ENCODE measurements around the gene DAB1.
"Not testable (repeated sequence)": the region's sequence is repeated elsewhere in the genome, so short reads cannot be mapped to it uniquely, and the experiment has no call there.

Gene DAB1

DNA sequence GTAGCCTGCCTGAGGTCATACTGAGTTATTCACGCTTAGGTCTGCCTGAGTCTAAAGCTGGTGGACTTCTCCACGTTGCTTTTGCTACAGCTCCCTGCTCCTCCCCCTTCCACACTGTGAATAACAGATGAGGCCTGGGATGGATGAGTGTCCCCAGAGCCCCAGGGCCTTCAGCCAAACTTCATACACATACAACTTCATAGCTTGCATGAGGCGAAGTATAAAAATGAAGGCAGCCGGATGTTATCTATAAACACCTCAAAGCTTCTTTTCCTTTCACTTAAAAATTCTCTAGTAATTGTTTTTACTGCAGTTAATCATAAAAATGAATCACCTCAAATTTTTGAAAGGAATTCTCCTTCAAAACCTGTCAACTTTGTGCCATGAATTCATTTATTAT lies 70.2 kb downstream of the DAB1 start:
- DNase-seq: no peak

DNA sequence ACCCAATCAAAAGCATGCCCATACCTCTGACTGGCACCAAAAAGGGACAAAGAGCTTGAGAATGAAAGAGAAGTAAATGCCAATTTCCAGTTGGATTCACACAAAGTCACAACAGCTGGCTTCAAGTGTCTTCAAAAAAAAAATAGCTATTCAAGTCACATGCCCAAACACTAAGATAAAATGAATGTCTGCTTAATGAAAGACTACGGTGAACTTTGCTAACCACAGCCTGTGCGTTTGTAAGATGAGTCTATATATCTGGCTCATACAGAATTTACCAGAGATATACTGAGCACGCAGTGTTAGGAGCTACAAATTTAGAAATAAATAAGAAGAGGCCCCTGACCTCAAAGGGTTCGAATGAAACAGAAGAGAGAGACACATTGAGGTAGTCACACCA lies 73.2 kb downstream of the DAB1 start:
- no peak for DNase-seq

DNA sequence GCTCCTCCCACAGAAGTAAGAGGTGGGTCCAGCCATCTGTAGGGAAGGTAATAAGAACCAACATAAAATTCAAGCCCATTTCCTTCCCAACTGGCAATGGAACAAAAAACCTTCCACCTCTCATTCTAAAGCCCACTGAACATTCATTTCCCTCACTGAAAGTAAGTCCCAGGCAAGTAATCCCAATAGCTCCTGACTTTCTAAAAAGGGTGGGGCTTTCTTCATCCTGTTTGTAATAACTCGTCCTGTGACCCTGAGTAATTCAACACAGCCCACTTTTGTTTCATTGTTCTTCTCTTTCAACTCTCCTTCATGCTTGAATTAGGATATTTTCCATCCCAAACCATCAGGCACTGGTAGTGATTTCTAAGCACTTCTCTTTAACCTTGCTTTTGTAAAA lies 74.9 kb downstream of the DAB1 start:
- DNase-seq: no peak

DNA sequence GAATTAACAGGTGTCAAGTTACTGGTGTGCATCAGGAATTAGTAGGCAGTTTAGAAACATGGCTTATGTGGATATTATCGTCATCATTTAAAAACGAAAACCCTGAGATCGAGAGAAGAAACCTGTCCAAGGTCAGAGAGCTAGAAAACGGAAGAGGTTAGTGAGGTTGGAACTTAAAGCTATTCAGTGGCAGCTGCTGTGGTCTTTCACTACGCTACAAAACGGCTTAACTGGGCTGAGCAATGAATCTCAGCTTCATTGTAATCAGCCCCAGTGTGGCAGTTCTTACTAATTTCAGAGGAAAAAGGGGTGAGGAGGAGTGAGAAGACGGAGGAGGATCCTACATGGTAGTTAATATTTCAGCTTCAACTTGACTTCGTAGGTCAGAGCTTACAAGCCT lies 77.9 kb downstream of the DAB1 start:
- DNase-seq: no peak

DNA sequence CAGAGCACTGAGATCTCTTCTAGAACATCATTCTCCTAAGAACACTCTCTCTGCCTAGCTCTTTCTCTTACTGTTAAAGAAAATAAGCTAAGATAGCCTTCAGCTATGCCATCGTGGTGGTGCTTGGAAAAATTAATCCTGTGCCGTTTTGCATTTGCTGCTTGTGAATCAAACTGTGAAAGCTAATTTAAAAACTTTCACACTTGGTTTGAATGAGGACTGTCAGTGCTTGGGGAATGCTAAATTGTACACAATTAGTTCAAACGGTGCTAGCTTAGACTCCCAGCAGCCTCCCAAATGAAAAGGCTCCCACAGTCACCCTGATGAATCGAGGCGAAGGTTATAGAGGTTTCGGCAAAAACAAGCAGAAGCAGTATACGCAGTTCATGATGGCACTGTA lies 79.6 kb downstream of the DAB1 start:
- DNase-seq: no peak

DNA sequence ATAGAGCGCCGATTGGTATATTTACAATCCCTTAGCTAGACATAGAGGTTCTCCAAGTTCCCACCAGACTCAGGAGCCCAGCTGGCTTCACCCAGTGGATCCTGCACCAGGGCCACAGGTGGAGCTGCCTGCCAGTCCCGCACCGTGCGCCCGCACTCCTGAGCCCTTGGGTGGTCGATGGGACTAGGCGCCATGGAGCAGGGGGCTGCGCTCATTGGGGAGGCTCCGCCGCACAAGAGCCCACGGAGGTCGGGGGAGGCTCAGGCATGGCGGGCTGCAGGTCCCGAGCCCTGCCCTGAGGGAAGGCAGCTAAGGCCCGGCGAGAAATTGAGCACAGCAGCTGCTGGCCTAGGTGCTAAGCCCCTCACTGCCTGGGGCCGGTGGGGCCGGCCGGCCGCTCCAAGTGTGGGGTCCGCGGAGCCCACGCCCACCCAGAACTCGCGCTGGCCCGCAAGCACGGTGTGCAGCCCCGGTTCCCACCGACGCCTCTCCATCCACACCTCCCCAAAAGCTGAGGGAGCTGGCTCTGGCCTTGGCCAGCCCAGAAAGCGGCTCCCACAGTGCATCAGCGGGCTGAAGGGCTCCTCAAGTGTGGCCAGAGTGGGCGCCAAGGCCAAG lies 80.5 kb downstream of the DAB1 start:
- not testable (repeated sequence) for DNase-seq

DNA sequence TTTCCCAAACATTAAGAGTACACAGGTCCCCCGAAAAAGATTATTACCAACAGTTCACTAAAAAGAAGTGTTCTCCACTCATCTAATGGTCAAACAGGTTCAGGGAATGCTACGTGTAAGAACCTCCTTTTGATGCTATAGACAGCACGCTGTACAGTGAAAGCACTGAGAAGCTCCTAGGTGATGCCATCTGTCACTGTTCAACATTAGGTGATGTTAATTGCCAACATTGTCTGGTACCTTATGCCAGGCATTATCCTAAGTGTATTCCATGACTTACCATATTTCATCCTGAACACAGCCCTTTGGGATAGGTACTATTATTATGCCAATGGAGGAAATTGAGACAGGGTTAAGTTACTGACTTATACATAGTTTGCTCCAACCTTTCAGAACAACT lies 82.1 kb downstream of the DAB1 start:
- DNase-seq: no peak

DNA sequence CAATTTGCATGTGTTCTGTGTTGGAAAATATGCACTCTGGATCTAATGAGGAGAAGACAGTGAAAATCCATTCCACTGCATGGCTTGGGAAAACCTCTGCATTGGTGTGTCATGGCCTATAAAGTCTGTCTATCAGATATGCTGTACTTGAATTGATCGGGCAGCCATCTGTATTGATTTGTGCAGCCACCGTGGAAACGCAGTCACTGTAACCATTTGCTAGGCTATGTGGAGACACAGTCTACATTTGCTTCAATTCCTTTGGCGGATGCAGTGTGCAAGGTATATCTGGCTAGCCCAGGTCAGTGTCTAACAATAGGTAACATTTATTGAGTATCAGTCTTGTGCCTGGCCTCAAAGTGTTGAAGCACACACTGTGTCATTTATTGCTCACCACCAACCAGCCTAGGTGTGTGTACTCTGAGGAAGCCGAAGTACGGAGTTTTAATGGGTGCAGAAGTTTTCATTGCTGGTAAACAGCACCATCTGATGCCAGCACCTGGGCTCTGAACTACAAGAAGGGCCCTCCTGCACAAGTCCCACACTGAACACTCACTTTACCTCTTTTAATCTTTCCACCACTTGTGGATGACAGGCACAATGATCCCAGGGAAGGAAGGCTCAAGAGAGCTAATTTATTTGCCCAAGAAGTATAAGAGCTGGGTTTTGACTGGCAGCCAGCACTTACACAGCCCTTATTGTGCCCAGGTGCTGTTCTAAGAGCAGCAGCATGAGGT lies 83.4 kb downstream of the DAB1 start:
- no peak for DNase-seq

DNA sequence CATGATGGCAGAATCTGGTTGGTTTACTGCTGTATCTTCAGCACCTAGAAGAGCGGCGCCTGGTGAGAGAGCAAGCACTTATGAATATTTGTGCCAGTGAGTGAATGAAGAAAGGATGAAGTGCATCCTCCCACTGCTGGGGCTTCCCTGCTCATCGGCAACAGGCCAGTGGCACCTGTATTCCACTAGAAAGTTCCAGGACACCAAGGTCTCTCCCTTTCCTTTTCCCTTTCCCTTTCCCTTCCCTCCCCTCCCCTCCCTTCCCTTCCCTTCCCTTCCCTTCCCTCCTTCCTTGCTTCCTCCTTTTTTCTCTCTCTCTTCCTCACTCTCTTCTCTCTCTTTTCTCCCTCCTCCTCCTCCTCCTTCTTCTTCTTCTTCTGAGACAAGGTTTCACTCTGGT lies 86.2 kb downstream of the DAB1 start:
- DNase-seq: no peak

DNA sequence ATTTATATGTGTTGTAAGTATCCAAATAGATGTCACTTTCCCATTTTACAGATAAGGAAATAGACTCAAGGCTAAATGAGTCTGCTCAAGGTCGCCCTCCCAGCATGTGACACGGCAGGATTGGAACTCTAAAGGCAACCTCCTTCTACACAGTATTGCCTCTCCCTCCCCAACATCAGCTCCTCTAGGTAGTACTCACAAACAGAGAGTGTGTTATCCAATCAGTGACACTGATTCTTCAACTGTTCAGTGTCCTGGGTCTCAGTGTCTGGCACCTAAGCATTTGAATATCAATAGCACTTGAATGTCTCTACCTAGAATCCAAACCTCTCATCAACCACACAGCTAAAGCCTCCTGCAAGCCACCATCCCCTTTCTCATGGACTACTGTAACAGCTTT lies 87.1 kb downstream of the DAB1 start:
- DNase-seq: no peak

DNA sequence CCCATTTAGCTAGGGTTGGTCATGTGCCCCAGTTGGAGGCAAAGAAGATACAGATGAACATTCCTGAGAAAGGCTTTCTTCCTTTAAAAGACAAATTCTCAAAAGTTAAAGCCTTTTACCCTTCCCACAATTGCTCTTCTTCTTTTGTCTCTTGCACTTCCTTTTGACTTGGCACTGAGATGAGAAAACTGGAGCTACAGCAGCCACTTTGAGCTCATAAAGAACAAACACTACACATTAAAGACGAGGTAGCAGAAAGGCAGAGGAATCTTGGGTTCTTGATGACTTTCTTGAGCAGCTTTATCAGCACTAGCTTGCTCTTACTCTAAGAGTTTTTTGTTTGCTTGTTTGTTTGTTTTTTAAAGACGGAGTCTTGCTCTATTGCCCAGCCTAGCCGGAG lies 92.2 kb downstream of the DAB1 start:
- no peak for DNase-seq

DNA sequence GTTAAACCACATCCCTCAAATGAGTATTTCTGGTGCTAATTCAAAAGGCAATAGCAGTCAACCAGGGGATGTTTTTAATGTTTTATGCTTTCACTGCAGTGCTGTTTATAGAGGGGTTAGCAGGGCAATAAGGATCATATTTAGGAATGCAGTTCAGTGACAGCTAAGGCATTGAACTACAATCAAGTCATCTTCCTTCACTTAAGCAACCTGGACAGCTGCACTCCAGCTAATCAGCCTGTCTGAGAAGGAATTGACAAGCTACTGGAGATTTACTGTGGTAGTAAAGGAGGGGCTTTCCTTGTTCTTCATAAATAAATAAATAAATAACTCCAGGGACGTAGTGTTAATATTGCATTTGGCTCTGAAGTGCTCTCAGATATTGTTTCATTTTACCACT lies 93.9 kb downstream of the DAB1 start:
- no peak for DNase-seq

DNA sequence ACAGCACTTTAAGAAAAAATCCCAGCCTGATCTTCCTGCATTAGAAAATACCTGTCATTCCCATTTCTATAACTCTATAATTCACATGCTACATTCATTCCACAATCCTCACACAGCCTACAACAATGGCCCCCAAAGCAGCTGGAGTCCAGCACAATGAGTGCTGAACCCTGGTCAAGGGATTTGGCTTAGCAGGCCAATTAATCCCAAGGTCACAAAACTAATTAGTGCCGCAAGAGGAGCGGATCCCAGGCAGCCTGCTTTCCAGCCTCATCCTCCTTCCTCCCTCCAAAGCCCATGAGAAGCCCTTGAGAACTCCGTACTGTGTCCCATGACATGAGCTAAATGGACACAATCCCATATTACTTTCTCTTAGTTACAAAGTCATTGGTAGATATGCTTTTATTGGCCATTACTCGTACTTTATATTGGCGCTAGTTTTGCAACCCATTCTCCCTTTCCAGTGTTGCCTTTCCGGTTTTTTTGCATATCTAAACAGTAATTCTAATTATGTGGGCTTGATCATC lies 94.8 kb downstream of the DAB1 start:
- no peak for DNase-seq

DNA sequence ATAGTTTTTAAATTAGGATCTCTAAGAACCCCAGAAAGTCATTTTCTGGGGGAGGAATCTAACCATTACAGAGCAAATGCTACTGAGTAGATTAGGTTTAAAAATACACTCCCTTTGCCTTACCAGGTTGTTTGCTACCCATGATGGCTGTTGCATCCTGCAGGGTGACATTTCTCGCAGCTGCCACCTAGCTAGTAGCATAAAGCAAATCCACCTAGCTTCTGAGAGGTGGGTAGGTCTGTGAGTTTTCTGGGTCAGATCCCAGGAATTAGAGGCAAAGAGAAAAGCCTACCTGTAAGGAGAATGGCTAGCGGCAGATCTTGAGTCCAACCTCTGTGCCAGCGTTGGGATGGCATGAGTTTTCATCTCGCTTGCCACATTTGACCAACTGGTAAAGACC lies 95.9 kb downstream of the DAB1 start:
- DNase-seq: no peak

DNA sequence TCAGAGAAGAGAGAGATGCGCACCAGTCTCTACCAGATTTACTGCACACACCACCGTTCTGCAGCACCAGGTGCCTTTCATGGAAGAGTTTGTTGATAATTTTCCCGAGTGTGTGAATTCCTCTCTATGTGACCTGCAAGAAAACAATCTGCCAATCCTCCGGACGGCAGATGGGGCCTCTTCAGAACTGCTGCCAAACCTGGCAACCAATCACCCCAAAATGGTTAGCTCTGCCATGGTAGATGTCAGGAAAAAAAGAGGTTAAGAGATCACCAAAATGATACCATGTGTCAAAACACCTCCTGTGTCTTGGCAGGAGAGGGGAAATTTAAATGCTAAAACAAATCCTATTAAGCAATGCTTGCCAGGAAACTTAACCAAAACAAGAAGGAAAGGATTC lies 96.5 kb downstream of the DAB1 start:
- no peak for DNase-seq

DNA sequence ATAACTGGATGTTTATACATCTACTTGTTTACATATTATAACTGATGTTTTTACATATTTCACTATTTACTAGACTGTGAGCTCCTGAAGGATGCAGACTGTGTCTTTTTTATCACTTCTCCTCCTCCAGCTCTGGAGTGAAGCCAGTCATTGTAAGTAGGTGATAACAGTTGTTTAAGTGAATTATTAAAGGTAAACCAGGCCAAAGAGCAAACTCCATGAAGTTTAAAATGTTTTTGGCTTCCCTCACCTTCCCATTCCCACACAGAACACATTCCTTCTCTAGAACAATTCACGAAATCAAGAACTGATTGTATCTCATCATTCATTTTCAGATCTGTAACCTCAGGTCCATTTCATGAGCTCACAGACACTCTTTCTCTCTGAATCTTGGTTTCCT lies 98.3 kb downstream of the DAB1 start:
- no peak for DNase-seq

DNA sequence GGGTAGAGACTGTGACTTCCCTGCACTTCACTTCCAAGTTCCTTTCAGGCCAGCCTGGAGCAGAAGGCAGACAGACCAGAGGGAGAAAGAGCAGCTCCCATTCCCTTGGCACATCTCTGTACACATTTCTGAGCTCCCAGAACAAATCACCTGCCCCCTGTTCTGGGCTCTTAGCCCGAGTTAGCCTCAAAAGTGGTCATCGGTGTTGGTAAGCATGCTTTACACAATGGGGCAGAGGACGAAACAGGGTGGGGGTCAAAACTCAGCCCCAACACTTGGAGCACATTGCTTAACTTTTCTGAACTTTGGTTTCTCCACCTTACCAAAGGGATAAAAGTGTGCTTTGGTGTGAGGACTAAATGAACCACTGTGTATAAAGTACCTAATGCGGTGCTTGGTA lies 98.7 kb downstream of the DAB1 start:
- DNase-seq: no peak

DNA sequence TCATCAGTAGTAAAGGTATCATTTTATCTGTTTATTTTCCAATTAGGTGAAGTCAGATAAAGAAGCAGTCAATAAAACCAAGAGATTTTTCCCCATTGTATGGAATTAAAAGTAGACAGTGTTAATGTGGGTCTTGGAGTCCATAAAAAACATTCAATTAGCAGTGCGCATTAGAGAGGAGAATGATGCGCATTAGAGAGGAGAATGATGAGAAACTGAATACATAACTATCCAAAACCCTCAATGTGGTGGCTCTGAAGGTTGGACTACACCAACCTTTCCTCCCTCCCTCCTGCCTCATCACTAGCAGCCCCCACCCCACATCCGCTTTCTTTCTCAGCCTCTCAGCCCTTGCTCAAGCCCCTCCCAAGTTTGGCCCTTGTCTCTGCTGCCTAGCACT lies 99.5 kb downstream of the DAB1 start:
- no peak for DNase-seq

DNA sequence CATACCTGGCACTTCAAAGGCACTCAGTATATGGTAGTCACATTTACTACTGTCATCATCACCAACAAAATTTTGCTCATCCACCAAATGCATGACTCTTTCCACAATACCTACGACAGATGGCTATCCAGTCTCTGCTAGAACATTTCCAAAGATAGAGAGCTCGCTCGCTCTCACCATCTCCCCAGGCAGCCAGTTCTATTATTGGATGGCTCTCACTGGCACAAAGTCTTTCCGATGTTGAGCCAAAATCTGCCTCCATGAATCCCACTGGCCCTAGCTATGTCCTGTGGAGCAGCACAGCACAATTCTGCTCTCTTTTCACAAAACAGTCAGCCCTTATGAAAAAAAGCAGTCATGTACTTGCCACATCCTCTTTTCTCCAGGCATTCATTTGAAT lies 102.1 kb downstream of the DAB1 start:
- DNase-seq: no peak

DNA sequence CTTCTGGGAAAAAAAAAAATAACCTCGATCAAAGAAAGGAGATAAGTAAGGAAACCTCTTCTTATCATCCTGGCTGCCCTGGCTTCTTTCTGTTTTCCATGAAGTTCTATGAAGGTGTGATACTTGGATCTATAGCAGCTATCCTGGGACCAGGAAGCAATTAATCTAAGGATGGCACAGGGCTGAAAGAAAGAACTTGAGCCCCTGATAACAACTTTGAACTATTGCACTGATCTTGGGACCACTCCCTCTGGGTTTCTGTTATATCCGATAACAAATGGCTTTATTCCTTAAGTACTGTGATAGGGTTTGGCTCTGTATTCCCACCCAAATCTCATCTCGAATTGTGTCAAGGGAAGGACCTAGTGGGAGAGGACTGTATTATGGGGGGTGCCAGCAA lies 104.1 kb downstream of the DAB1 start:
- DNase-seq: no peak

DNA sequence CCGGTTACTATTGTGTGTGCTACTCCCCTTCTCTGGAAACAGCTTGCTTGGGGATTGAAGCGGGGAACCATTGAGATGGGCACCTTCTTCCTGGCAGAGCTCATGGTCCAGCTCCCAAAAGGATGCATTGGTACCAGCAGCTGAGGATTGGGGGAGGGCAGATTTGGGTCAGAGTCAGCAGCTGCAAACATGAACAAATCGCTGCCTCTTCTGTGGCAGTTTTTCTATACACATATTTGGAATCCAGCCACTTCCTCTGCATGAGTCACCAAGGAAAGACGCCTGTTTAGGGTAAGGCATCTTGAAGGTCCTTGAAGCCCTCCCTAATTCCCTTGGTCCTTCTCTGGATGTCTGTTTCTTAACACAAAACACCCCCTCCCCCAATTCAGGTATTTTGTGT lies 104.7 kb downstream of the DAB1 start:
- no peak for DNase-seq

DNA sequence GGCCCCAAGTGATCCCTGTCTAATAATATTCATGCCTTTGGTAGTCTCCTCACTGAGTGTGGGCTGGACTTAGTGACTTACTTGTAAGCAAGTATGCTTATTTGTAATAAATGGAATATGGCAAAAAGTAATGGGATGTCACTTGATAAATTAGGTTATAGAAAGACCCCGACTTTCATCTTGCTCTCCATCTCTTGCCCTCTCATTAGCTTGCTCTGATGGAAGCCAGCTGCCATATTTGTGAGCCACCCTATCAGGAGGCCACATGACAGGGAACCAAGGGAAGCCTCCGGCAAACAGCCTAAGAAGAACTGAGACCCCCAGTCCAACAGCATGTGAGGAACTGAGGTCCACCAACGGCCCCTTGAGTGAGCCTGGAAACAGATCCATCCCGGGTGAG lies 107.0 kb downstream of the DAB1 start:
- DNase-seq: no peak

DNA sequence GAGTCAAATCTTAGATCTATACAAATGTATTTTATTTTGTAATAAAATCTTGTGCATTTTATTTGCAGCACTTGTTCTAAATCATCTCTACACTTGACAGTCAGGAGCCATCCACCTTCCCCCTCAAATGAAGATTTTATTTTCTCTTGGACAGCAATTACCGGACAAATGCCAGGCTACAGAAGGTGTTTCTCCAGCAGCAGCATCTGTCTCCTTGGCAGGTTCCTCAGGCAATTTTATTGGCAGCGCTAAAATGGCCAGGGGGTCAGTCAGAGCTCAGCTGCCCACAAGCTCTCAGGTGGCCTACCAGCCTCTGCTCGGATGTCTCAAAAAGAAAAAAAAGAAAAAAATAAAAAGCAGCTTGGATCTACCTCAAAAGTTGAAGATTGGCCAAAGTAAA lies 107.6 kb downstream of the DAB1 start:
- DNase-seq: no peak

DNA sequence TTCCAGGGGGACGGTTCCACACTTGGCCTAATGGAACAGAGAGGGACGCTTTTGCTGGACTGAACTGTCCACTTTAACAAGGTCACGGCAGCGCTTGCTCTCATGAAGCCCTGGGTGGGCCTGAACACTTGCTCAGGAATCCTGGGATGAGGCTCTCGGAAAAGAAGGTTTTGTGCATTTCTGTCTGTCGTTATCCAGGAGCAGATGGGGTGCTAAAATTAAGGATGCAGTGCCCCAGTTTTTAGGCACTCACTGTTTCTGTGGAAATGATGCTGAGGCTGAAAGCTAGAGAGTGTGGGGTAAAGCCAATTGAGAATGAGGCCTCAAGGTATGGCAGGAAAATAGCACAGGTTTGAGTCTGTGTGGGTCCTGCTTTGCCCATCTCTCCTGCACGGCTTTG lies 111.0 kb downstream of the DAB1 start:
- no peak for DNase-seq

DNA sequence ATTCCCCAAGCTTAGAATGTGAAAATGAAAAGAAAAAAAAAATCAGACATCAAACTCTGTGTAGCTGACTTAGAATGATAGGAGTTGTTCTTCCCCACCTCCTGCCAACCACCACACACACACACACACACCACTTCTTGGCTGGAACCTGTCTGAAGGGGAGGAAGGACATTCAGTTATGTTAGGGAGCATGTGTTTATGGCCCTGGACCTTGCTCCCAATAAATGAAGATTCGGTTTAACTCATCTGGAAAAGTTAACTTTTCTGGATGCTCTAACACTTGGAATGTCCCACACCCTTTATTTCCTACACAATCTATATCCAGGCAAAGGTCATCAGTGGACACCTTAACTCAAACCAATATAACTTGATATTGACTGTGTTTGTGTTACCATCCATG lies 112.4 kb downstream of the DAB1 start:
- no peak for DNase-seq

Measured in NCI-H1417 treated with DMSO at 0.1 percent for 48 hours (cell line).